Thyroid gland (tissue), 4 donors: Measurements from ENCODE around the gene TEX11. TPM values are rescaled to one million over a fixed set of nuclear protein-coding genes. Genes with fewer than 3 reads are reported as not detected.

ENCODE experiments used
- DNase-seq, 2 donors: peaks; one replicate each; pipeline ENCODE4 v3.0.0-alpha.2; 2019
- H3K27ac ChIP-seq, 3 donors: fragments of 200-600 bp; sonication (generic); 1 replicate in 2 of 3; 2 replicates in 1 of 3; pipeline ENCODE4 v1.5.1; 2016 to 2019; ENCODE audit warnings: mild to moderate bottlenecking in 1 of 3, moderate library complexity in 1 of 3
- H3K27me3 ChIP-seq: fragments of 200-600 bp; sonication (generic); one replicate; pipeline ENCODE4 v1.5.1; 2019
- H3K36me3 ChIP-seq, 2 donors: fragments of 200-600 bp; sonication (generic); one replicate each; pipeline ENCODE4 v1.5.1; 2016 to 2019
- H3K4me1 ChIP-seq, 2 donors: fragments of 200-600 bp; sonication (generic); one replicate each; pipeline ENCODE4 v1.5.1; 2017 to 2019
- H3K4me3 ChIP-seq, 3 donors: fragments of 200-600 bp; sonication (generic); replicated peaks in 1 of 3; 1 replicate in 2 of 3; 2 replicates in 1 of 3; pipeline ENCODE4 v1.5.1; 2016; ENCODE audit warnings: mild to moderate bottlenecking in 1 of 3
- H3K9me3 ChIP-seq: fragments of 200-600 bp; sonication (generic); one replicate; pipeline ENCODE4 v1.5.1; 2017
- POLR2A ChIP-seq, 2 donors: fragments of 450-650 bp; IDR thresholded peaks; one replicate each; pipeline ENCODE4 v1.6.1; 2017; ENCODE audit warnings: antibody characterized with exemption in 2 of 2, mild to moderate bottlenecking in 2 of 2, moderate library complexity in 1 of 2
- WGBS, 2 donors: methylation state at CpG; one replicate each; pipeline ENCODE4 v1.1.5; 2017; 5-methylcytosine and 5-hydroxymethylcytosine counted together
- intact Hi-C: fragments of 100-400 bp; cut with DNase I; formaldehyde crosslinking; loops from one replicate; pipeline ENCODE4 v1.15.1; 2023
- total RNA-seq, 4 donors: library from RNA; depleted of rRNA; stranded (reverse); fragments of >200 nt; gene quantifications; one replicate each; pipeline ENCODE4 v1.2.3, GENCODE V29; 2016
- TF ChIP-seq, protein P1 (sequence below), 6 experiments: fragments of 200-600 bp in 3 of 6; fragments of 450-650 bp in 3 of 6; sonication (generic) in 3 of 6; IDR thresholded peaks; one replicate each; pipeline ENCODE4 v1.5.1; 2016 to 2019; ENCODE audit warnings: antibody characterized with exemption in 6 of 6, mild to moderate bottlenecking in 2 of 6, inconsistent platforms in 1 of 6, moderate library complexity in 1 of 6

TEX11 gene
- total RNA-seq, 4 donors from 2014 or later: not detected

DNA sequence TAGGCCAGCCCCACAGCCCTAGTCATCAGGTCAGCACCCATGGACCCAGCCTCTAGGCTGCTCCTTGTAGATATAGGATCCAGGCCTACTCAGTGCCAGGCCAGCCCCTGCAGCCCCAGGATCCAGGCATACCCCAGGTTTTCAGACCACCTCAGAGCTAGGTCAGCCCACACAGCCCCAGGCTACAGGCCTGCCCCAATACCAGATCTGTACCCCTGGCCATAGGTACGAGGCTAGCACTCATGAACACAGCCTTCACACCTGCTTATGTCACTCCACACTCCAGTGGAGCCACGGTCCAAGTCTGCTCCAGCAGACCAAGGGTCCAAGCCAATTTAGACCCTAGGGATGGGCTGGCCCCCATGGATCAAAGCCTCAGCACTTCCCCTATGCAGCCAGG, 272.8 kb downstream of the TEX11 start:
- intact Hi-C loops: no loop called here
- Histone ChIP-seq H3K9me3 (no peaks in the 10 kb centered on the region), H3K4me3 (no peak overlapping the region), H3K4me1 (no peaks in the 10 kb centered on the region), H3K36me3 (no peaks in the 10 kb centered on the region), H3K27me3 (no peaks in the 10 kb centered on the region), H3K27ac (no peak overlapping the region)
- no CpG with 5 or more reads among the region's 2 CpGs for WGBS, 2 donors
- no peak for DNase-seq
- TF ChIP-seq, protein P1, sequence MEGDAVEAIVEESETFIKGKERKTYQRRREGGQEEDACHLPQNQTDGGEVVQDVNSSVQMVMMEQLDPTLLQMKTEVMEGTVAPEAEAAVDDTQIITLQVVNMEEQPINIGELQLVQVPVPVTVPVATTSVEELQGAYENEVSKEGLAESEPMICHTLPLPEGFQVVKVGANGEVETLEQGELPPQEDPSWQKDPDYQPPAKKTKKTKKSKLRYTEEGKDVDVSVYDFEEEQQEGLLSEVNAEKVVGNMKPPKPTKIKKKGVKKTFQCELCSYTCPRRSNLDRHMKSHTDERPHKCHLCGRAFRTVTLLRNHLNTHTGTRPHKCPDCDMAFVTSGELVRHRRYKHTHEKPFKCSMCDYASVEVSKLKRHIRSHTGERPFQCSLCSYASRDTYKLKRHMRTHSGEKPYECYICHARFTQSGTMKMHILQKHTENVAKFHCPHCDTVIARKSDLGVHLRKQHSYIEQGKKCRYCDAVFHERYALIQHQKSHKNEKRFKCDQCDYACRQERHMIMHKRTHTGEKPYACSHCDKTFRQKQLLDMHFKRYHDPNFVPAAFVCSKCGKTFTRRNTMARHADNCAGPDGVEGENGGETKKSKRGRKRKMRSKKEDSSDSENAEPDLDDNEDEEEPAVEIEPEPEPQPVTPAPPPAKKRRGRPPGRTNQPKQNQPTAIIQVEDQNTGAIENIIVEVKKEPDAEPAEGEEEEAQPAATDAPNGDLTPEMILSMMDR (IDR thresholded peaks at IDR 0.05): no peak
- no peak for TF ChIP-seq POLR2A (IDR thresholded peaks at IDR 0.05)

DNA sequence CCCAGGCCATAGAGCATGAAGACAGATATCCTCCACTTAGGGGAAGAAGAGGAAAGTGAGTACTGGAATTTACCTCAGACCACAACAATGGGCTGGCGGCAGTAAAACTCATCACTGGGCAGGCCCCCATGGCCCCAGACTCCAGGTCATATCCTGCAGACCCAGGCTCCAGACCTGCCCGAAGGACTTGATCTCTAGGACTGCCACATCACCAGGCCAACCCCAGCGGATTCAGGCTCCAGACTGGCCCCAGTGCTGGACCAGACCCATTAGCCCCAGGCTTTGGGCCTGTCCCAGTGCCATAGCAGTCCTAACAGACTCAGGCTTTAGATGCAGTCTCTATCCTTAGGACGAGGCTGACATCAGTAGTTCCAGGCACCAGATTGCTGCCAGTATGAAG, 273.3 kb downstream of the TEX11 start:
- Histone ChIP-seq H3K27me3 (no peaks in the 10 kb centered on the region), H3K9me3 (no peaks in the 10 kb centered on the region), H3K4me3 (no peak overlapping the region), H3K4me1 (no peaks in the 10 kb centered on the region), H3K27ac (no peak overlapping the region), H3K36me3 (no peaks in the 10 kb centered on the region)
- DNase-seq: no peak
- intact Hi-C loops: no loop called here
- WGBS, 2 donors: 93 to 100% methylated on average over 1 to 3 of the region's 4 CpGs
- TF ChIP-seq, protein P1 (IDR thresholded peaks at IDR 0.05): no peak
- TF ChIP-seq POLR2A (IDR thresholded peaks at IDR 0.05): no peak

GRCh38 chrX:70621743-70622142, 286.8 kb downstream of the TEX11 start:
- Histone ChIP-seq H3K4me1 (no peaks in the 10 kb centered on the region), H3K36me3 (no peaks in the 10 kb centered on the region), H3K27me3 (no peaks in the 10 kb centered on the region), H3K27ac (no peak overlapping the region), H3K9me3 (no peaks in the 10 kb centered on the region), H3K4me3 (no peak overlapping the region)
- intact Hi-C loops: no loop called here
- 83 to 89% methylated on average over 1 of the region's 1 CpG for WGBS, 2 donors
- DNase-seq: no peak
- TF ChIP-seq, protein P1 (IDR thresholded peaks at IDR 0.05): no peak
- TF ChIP-seq POLR2A (IDR thresholded peaks at IDR 0.05): no peak

GRCh38 chrX:70618467-70618866, 290.0 kb downstream of the TEX11 start:
- intact Hi-C loops: no loop called here
- 89 to 94% methylated on average over 5 of the region's 5 CpGs for WGBS, 2 donors
- no peaks in the 10 kb centered on the region for H3K9me3 ChIP-seq
- TF ChIP-seq POLR2A (IDR thresholded peaks at IDR 0.05): no peak
- TF ChIP-seq, protein P1 (IDR thresholded peaks at IDR 0.05): no peak
- H3K4me1 ChIP-seq: no peaks in the 10 kb centered on the region
- DNase-seq: no peak
- no peak overlapping the region for H3K27ac ChIP-seq
- H3K36me3 ChIP-seq: no peaks in the 10 kb centered on the region
- H3K27me3 ChIP-seq: no peaks in the 10 kb centered on the region
- H3K4me3 ChIP-seq: no peak overlapping the region

GRCh38 chrX:70613295-70613694, 295.2 kb downstream of the TEX11 start:
- no peak overlapping the region for H3K4me3 ChIP-seq
- no peaks in the 10 kb centered on the region for H3K9me3 ChIP-seq
- DNase-seq: no peak
- no peak overlapping the region for H3K27ac ChIP-seq
- 81 to 93% methylated on average over 3 to 4 of the region's 5 CpGs for WGBS, 2 donors
- no peaks in the 10 kb centered on the region for H3K27me3 ChIP-seq
- no peaks in the 10 kb centered on the region for H3K36me3 ChIP-seq
- intact Hi-C loops: no loop called here
- no peaks in the 10 kb centered on the region for H3K4me1 ChIP-seq
- no peak for TF ChIP-seq POLR2A (IDR thresholded peaks at IDR 0.05)
- TF ChIP-seq, protein P1 (IDR thresholded peaks at IDR 0.05): no peak
